ENCODE data around the gene ALB. TPM values are rescaled to one million over a fixed set of nuclear protein-coding genes. Genes with fewer than 3 reads are reported as not detected.

Gene ALB
- 0.59 TPM in 1 of 2 replicates, not detected in the other for total RNA-seq

GRCh38 chr4:73404042-73404441, at the start of gene ALB:
Gene ALB, plus strand, starts transcription at chr4:73404287. Its CDS starts 41 bp downstream, at chr4:73404328.

GRCh38 chr4:73435984-73436383, 31.9 kb downstream of the ALB start, which contains the start of gene AFP:
Gene AFP, plus strand, starts transcription at chr4:73436221. Its CDS starts 42 bp downstream, at chr4:73436263.

Other genes starting within 250 kb of the ALB start
- 50.5 and 78.2 TPM in 2 replicates for gene ANKRD17, start 145.5 kb upstream of the ALB start, total RNA-seq
- gene AFP, start 31.9 kb downstream of the ALB start, total RNA-seq = 2.0 and 2.4 TPM in 2 replicates
- gene AFM, start 77.5 kb downstream of the ALB start, total RNA-seq = not detected in 2 replicates
- 0.05 TPM in 1 of 2 replicates, not detected in the other for gene RASSF6, start 216.1 kb downstream of the ALB start, total RNA-seq